Subcutaneous adipose tissue (tissue), 4 donors: ENCODE data around the gene PGBD5. TPM values are rescaled to one million over a fixed set of nuclear protein-coding genes. Genes with fewer than 3 reads are reported as not detected.

Experiments used
- CTCF ChIP-seq: fragments of 450-650 bp; IDR thresholded peaks from one replicate; pipeline ENCODE4 v1.5.1; 2016; ENCODE audit warnings: low read depth, mild to moderate bottlenecking, control low read depth, antibody characterized with exemption, moderate library complexity
- total RNA-seq, 4 donors: library from RNA; depleted of rRNA; stranded (reverse); fragments of >200 nt; gene quantifications; one replicate each; pipeline ENCODE4 v1.1.0, GENCODE V29; 2016

The PGBD5 gene
- total RNA-seq, 4 donors from 2014 or later: under 0.01 to 5.9 (median 0.27) TPM

GRCh38 chr1:230458509-230458908 is 32.4 kb upstream of the PGBD5 start:
- no peak for TF ChIP-seq CTCF

DNA sequence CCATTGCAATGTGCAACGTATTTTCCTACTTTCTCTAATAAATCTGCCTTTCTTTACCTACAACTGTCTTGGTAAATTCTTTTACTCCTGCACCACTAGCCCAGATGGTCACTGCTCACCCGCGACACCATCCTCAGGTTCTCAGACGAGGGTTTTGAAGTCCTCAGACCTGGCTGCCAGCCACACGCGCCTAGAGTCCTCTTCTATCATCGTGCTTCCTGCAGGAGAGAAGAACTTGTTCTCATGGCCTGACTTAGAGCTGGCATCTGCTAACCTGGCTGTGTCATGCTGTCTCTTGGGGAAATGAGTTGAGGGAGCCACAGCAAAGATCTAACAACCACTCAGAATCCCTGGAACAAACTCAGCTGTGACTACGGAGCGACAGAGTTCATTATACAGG is 30.3 kb upstream of the PGBD5 start:
- TF ChIP-seq CTCF: no peak

DNA sequence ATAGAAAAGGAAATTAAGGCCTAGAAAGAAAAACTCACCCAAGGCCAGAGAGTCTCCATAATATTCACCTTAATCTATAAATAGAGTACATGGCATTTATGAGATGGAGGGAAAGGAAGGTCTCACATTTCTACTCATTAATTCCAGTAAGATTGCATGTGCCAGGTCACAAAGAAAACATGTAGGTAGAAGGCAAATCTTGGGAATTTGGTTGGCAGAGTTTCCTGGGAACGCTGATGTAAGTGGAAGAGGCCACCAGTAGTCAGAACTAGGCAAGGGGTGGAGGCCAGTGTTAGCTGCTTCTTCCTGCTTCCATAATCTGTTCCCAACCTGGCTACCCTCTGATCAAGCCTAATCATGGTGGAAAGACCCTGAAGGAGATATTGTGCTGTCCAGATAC is 29.2 kb upstream of the PGBD5 start:
- no peak for TF ChIP-seq CTCF

- no peak for TF ChIP-seq CTCF
Measured at GRCh38 chr1:230453377-230453776, 27.2 kb upstream of the PGBD5 start.

GRCh38 chr1:230441183-230442029 is 15.3 kb upstream of the PGBD5 start:
- TF ChIP-seq CTCF: no peak

DNA sequence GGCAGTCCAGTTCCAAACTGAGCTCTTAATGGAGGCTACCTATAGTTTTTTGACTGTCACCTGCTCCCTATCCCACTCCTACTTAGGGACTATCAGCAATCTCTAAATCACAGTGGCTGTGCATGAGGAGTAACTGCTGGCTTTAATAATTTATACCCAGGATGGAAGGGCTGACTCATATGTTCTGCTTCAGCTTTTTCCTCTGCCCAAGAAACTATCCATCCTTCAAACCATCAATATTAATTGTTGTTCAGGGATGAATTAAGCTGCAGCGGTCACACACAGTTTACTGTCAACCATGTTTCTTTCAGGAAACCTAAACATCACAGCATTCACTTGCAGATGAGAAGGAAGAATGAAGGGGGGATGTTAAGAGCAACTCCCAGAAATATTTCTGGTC is 9.0 kb upstream of the PGBD5 start:
- no peak for TF ChIP-seq CTCF

DNA sequence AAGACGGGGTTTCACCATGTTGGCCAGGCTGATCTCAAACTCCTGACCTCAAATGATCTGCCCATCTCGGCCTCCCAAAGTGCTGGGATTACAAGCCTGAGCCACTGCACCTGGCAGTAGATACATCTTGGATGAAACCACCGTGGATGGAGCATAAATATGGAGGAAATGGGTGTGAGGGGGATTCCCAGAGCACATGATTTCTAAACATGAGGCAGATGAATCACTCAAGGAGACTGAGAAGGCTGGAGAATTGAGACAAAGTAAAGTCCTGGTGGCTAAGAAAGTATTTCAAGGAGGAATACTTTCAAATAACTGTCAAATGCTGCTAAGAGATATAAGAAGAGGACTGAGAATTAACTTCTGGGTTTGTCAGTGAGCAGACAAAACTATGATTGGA is 5.4 kb upstream of the PGBD5 start:
- no peak for TF ChIP-seq CTCF
